ENCODE measurements around the gene MEIS2.

GRCh38 chr15:37098468-37099318 lies 1.7 kb downstream of the MEIS2 start:
- TF ChIP-seq CTCF (conservative IDR thresholded peaks at IDR 0.05; ENCODE audit: low read length) = no peak
- no peak for TF ChIP-seq EZH2phosphoT487 (IDR thresholded peaks at IDR 0.05; ENCODE audit: borderline replicate concordance)
